ENCODE measurements around the gene HOXB8.

The HOXB8 gene

DNA sequence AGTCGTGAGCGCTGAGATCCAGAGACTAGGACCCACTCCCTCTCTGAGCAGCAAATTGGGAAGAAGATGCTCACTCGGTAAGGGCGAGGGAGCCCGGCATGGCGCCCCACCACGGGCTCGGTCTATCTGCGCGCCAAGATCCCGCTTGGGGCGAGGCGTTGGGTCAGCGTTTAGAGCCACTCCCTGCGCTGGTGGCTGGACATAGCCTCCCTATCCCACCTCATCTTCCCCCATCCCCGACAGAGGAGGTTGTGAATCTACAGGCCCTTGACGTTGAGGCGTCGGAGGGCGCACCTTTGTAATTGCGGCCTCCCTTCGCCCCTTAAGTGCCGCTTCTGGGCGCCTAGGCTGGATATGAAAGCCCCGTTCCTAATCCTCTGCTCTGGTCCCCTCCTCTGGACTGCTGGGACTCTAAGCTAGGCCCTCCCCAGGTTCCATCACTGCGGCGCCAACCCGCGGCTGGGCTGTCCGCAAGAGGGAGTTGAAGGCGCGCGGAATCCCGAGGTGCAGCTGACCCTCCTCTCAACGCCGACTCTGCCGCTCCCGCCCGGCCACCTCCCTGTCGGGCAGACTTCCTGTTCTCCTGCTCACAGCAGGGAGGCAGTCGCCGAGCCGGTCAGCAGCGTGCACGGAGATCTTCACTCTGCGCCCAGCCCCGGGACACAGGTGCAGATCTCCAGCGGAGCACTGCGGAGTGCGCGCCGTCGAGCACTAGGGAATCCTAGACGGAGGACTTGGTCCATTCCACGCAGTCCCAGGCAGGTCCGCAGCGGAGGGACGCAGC lies 27.2 kb upstream of the HOXB8 start:
- Mint-ChIP-seq H3K36me3 (ENCODE audit: low read depth) (no peaks in the 10 kb centered on the region), H3K27me3 (peaks cover 84% of the 10 kb centered on the region), H3K4me3 (no peak overlapping the region), H3K4me1 (peaks cover 14% of the 10 kb centered on the region), H3K27ac (no peak overlapping the region), H3K9me3 (no peaks in the 10 kb centered on the region)
- DNase-seq (no peak), ATAC-seq (no peak)

DNA sequence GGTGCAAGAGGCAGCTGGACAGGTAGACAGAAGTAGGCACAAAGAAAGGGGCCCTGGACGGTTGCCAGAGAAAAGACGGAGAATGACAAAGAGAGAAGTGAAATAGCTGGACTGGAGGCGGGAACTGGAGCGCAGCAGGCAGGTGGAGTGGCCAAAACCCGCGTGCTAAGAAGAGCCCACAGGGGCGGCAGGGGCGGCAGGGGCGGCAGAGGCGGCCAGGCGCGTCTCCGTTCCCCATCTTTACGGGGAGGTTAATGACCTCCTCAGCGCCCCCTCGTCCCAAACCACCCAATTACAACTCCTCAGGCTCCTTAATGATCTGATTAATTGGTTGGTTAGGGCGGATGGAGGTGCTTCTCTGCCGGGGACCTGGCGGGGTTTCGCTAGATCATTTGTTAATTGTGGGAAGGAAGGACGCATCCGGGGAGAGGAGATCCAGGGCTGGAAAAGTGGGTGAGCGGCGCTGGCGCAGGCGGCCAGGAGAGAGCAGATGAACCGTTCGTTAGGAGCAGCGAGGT lies 26.5 kb upstream of the HOXB8 start:
- Mint-ChIP-seq H3K36me3 (ENCODE audit: low read depth) (no peaks in the 10 kb centered on the region), H3K4me3 (no peak overlapping the region), H3K27ac (no peak overlapping the region), H3K4me1 (peaks cover 13% of the 10 kb centered on the region), H3K9me3 (no peaks in the 10 kb centered on the region), H3K27me3 (peaks cover 86% of the 10 kb centered on the region)
- DNase-seq (no peak), ATAC-seq (no peak)

GRCh38 chr17:48640858-48641180 lies 25.7 kb upstream of the HOXB8 start:
- H3K27ac Mint-ChIP-seq, result no peak overlapping the region

DNA sequence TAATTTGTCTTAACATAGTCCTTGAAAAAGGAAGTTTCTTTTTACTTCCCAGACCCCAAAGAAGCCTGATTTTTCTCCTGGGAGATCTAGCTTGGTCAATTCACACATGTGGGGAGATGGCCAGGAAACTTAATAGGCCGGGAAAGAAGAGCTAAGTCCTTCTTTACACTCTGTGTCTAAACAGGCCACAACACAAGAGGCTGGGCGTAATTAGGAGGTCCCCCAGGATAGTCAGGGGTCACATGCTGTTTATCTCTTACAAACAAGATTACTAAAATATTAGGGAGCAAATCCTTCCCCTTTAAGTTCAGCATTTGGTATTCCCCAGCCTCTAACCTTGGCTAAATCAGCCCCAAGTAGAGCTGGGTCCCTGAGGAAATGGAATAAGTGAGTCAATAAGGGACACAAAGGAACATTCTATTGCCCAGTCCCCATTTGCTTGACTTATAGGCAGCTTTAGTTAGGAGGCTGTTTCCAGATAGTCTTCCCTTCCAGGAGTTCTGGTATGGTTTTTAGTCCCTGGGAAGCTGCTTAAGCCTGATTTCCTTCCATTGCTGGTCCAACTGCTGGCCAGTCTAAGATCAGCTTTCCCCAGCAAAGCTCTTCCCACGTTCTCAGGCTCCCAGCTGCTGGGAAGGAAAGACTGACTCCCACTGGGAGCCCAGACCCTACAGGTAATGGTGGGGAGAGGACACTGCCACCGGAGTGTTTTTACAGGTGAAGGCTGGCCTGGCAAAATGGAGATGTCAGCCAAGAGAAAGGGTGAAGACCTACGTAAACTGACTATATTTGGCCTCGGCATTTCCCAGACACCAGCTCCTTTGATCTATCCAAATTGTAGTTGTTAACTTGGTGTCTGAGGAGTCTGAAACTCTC lies 25.1 kb upstream of the HOXB8 start:
- Mint-ChIP-seq H3K9me3 (no peaks in the 10 kb centered on the region), H3K27me3 (peaks cover 90% of the 10 kb centered on the region), H3K4me3 (no peak overlapping the region), H3K4me1 (peaks cover 15% of the 10 kb centered on the region), H3K27ac (no peak overlapping the region), H3K36me3 (ENCODE audit: low read depth) (no peaks in the 10 kb centered on the region)
- DNase-seq (no peak), ATAC-seq (no peak)

More at GRCh38 chr17:48640858-48641180, 25.7 kb upstream of the HOXB8 start:
- H3K27me3 Mint-ChIP-seq, result peaks cover 90% of the 10 kb centered on the region
- no peak overlapping the region for H3K4me3 Mint-ChIP-seq
- no peak for ATAC-seq
- H3K9me3 Mint-ChIP-seq, result no peaks in the 10 kb centered on the region
- H3K4me1 Mint-ChIP-seq, result peaks cover 17% of the 10 kb centered on the region
- no peak for DNase-seq
- H3K36me3 Mint-ChIP-seq (ENCODE audit: low read depth), result no peaks in the 10 kb centered on the region

GRCh38 chr17:48639136-48639535 lies 24.0 kb upstream of the HOXB8 start:
- Mint-ChIP-seq H3K27ac (no peak overlapping the region), H3K36me3 (ENCODE audit: low read depth) (no peaks in the 10 kb centered on the region), H3K9me3 (no peaks in the 10 kb centered on the region), H3K27me3 (peaks cover 90% of the 10 kb centered on the region), H3K4me1 (peaks cover 15% of the 10 kb centered on the region), H3K4me3 (no peak overlapping the region)
- ATAC-seq (no peak), DNase-seq (no peak)

- Mint-ChIP-seq H3K4me3 (no peak overlapping the region), H3K4me1 (peaks cover 19% of the 10 kb centered on the region)
- DNase-seq, result no peak
Measured at GRCh38 chr17:48637323-48638260, 22.5 kb upstream of the HOXB8 start.

GRCh38 chr17:48636177-48637018 lies 21.3 kb upstream of the HOXB8 start:
- peak; percentile 87 for DNase-seq
- Mint-ChIP-seq H3K36me3 (ENCODE audit: low read depth) (no peaks in the 10 kb centered on the region), H3K27me3 (peaks cover 81% of the 10 kb centered on the region), H3K4me1 (peaks cover 13% of the 10 kb centered on the region), H3K9me3 (no peaks in the 10 kb centered on the region), H3K27ac (no peak overlapping the region), H3K4me3 (no peak overlapping the region)
- peak; percentile 84 for ATAC-seq

More at GRCh38 chr17:48637323-48638260, 22.5 kb upstream of the HOXB8 start:
- ATAC-seq, result no peak
- no peak overlapping the region for H3K27ac Mint-ChIP-seq
- no peaks in the 10 kb centered on the region for H3K36me3 Mint-ChIP-seq (ENCODE audit: low read depth)
- no peaks in the 10 kb centered on the region for H3K9me3 Mint-ChIP-seq
- H3K27me3 Mint-ChIP-seq, result peaks cover 88% of the 10 kb centered on the region

DNA sequence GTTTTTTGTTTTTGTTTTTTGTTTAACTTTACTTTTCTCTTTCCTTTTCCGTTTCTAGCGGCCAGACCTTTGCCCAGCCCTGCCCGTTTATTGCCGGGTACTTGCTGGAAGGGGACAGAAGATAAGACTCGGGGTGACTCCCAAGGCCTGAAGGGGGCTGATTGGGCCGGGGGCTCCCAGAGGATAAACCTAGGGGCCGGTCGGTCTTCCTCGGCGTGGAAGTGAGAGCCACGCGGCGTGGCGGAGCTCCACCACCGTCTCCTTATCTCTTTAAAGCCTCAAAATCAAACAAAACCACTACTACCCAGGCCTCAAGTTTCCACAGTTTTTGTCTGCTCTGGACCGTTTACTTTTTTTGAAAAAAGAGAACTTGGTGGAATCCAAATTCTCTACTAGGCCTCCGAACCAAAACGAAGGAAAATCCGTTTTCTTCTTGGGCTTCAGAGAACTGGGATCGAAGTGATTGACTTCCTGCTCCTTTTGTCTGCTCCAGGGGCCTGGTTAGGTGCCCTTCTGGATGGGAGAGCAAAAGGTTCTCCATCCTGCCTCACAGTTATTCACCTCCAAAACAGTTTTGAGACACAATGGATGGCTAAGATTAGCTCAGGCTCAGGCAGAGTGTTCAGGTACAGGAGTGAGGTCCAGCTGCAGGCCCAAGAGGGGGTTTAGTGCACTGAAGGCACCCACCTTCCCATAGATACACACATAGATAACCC lies 19.6 kb upstream of the HOXB8 start:
- no peak overlapping the region for H3K27ac Mint-ChIP-seq
- H3K4me1 Mint-ChIP-seq, result peaks cover 12% of the 10 kb centered on the region
- DNase-seq (no peak), ATAC-seq (no peak)
- peak overlapping the region; percentile 51 for H3K4me3 Mint-ChIP-seq
- peaks cover 74% of the 10 kb centered on the region for H3K27me3 Mint-ChIP-seq
- no peaks in the 10 kb centered on the region for H3K9me3 Mint-ChIP-seq
- no peaks in the 10 kb centered on the region for H3K36me3 Mint-ChIP-seq (ENCODE audit: low read depth)

DNA sequence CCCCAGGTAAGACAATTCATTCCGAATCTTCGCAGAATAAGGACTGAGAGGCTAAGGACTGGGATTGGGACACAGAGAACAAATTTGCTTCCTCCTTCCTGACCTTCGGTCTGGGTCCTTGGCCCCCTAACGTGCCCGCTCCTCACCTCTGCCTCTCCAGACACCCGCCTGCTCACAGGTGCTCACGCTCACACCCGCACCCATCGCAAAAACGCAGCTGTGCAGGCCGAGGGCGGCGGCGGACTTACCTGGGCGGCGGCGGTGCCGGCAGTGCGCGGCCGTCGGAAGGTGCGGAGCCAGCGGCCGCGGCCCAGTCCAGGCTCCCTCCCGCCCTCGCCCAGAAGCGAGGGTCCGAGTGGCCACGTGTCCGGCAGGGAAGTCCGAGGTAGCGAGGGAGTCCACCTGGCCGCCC lies 18.2 kb upstream of the HOXB8 start:
- DNase-seq (no peak), ATAC-seq (no peak)
- H3K9me3 Mint-ChIP-seq, result no peaks in the 10 kb centered on the region
- H3K27ac Mint-ChIP-seq, result no peak overlapping the region
- H3K27me3 Mint-ChIP-seq, result peaks cover 79% of the 10 kb centered on the region
- H3K36me3 Mint-ChIP-seq (ENCODE audit: low read depth), result no peaks in the 10 kb centered on the region
- H3K4me1 Mint-ChIP-seq, result peaks cover 12% of the 10 kb centered on the region
- no peak overlapping the region for H3K4me3 Mint-ChIP-seq

DNA sequence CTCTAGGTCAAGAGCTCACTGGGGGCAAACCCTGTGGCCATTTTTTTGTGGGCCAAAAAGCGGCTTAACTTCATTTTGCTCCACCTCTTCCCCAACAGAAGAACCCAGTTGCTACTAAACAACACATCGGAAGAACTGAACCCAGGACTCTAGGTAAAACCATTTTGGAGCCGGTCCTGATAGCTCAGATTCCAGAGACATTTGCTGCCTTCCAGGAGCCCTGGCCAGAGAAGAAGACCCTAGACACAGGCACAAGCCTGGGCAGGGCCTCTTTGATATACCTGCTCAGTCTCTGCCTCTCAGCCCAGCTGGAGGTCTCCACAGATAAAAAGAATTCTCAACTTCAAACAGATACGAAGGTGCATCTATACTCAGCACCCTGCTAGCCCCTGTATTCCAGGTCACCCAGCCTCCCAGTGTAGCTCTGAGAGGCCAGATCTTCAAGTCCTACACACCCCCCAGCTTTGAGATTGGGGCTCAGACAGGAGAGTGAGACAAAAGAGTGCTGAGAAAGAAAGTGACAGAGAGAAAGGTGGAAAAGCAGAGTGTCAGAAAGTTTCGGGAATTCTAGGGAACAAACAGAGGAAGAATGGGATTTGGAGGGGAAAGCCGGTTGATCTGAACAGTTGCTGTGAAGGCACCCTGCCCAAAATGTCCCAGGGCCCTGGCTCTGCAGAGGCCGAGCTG lies 17.6 kb upstream of the HOXB8 start:
- ATAC-seq (no peak), DNase-seq (no peak)
- peak overlapping the region; percentile 35 for H3K4me3 Mint-ChIP-seq
- no peaks in the 10 kb centered on the region for H3K9me3 Mint-ChIP-seq
- H3K27me3 Mint-ChIP-seq, result peaks cover 80% of the 10 kb centered on the region
- H3K27ac Mint-ChIP-seq, result no peak overlapping the region
- no peaks in the 10 kb centered on the region for H3K36me3 Mint-ChIP-seq (ENCODE audit: low read depth)
- peaks cover 12% of the 10 kb centered on the region for H3K4me1 Mint-ChIP-seq

- no peak for ATAC-seq
Measured at GRCh38 chr17:48631693-48632578, 16.8 kb upstream of the HOXB8 start.

More at GRCh38 chr17:48631693-48632578, 16.8 kb upstream of the HOXB8 start:
- Mint-ChIP-seq H3K27ac (no peak overlapping the region), H3K4me3 (no peak overlapping the region), H3K4me1 (peaks cover 13% of the 10 kb centered on the region), H3K9me3 (no peaks in the 10 kb centered on the region), H3K27me3 (peaks cover 80% of the 10 kb centered on the region), H3K36me3 (ENCODE audit: low read depth) (no peaks in the 10 kb centered on the region)
- no peak for DNase-seq

Measured in activated naive CD8-positive, alpha-beta T cell treated with anti-CD3 and anti-CD28 coated beads, Interleukin-2, amount 50 U/mL, for 24 hours (primary cell).